ENCODE results near the gene FIBP. TPM values are rescaled to one million over a fixed set of nuclear protein-coding genes. Genes with fewer than 3 reads are reported as not detected.
A peak's percentile ranks its signal among the peaks of the same experiment; 100 is the strongest.

FIBP gene
- total and polyA plus RNA-seq, 10 of the 15 experiments (the other 5 are each of a cell fraction or from before 2014, with no cell fraction given): 65.1 to 182 (median 94.6) TPM

- TF ChIP-seq HDGF (IDR thresholded peaks at IDR 0.05): peak; percentile 16; the same call in 1 of the 2 replicates
- TF ChIP-seq RBBP5 (conservative IDR thresholded peaks at IDR 0.05): 0 out of 2 replicates have a peak, but pooled peaks have one; percentile 17
- no peak for TF ChIP-seq ZBTB4 (CRISPR knock-in tag; IDR thresholded peaks at IDR 0.05)
- TF ChIP-seq MEF2B (IDR thresholded peaks at IDR 0.05; ENCODE audit: partially characterized antibody, poor library complexity, severe bottlenecking): no peak
- no peak for TF ChIP-seq RCOR1 (conservative IDR thresholded peaks at IDR 0.05; ENCODE audit: low read depth, low read length)
- TF ChIP-seq SMAD5 (IDR thresholded peaks at IDR 0.05; ENCODE audit: low read depth): no peak
- 0 out of 2 replicates have a peak, but pooled peaks have one; percentile 29 for TF ChIP-seq CBFB (IDR thresholded peaks at IDR 0.05; ENCODE audit: low read depth)
- peak; percentile 20; the same call in 1 of the 2 replicates for TF ChIP-seq IKZF1 (conservative IDR thresholded peaks at IDR 0.05)
- TF ChIP-seq NR2F1 (conservative IDR thresholded peaks at IDR 0.05): no peak
- TF ChIP-seq ETV6 (conservative IDR thresholded peaks at IDR 0.05 in 1 of 2, IDR thresholded peaks at IDR 0.05 in 1 of 2; ENCODE audit: borderline replicate concordance in 1 of 2, low read depth in 1 of 2): peak in 1 of 2 experiments; percentile 7; a peak in 1 of 4 replicates
- no peak for TF ChIP-seq BACH1 (IDR thresholded peaks at IDR 0.05; ENCODE audit: borderline replicate concordance)
Measured at GRCh38 chr11:65919573-65920371, 31.5 kb upstream of the FIBP start (continued).

Data from GM12878 (cell line).